K562 treated with DMSO at 1 percent for 12 hours (cell line): ENCODE measurements around the gene TFPI2. TPM values are rescaled to one million over a fixed set of nuclear protein-coding genes. Genes with fewer than 3 reads are reported as not detected.

Source experiments
- total RNA-seq: library from RNA; unstranded; fragments of 300-600 nt; gene quantifications from 2 replicates; pipeline ENCODE4 v1.2.3, GENCODE V29; 2022; ENCODE audit not compliant: insufficient read depth

Gene TFPI2, protein sequence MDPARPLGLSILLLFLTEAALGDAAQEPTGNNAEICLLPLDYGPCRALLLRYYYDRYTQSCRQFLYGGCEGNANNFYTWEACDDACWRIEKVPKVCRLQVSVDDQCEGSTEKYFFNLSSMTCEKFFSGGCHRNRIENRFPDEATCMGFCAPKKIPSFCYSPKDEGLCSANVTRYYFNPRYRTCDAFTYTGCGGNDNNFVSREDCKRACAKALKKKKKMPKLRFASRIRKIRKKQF
- total RNA-seq = not detected in 2 replicates

DNA sequence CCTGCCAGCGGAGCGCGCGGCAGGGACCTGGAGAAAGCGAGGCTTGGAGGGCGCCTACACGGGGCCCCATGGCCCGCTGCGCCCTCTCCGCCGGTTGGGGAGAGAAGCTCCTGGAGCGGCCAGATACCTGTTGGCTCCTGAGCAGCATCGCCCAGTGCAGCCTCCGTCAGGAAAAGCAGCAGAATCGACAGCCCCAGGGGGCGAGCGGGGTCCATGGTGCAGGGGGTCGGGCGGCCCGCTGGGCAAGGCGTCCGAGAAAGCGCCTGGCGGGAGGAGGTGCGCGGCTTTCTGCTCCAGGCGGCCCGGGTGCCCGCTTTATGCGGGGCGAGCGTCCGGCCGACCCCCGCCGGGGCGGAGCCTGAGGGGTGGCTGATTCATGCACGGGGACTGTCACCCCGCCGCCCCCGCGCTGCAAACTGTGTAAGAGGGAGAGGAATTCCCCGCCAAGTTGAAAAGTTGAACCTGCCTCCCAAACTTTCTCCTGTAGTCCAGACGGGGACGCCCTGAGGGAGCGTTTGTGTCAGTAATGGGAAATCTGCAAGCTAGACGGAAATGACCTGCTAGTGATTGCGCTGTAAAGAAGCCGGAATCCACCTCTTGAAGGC is at the start of gene TFPI2:
TFPI2 (minus strand) TSS at position 290 of the 605 bp plus-strand sequence; CDS start at position 215, 75 bp downstream.

DNA sequence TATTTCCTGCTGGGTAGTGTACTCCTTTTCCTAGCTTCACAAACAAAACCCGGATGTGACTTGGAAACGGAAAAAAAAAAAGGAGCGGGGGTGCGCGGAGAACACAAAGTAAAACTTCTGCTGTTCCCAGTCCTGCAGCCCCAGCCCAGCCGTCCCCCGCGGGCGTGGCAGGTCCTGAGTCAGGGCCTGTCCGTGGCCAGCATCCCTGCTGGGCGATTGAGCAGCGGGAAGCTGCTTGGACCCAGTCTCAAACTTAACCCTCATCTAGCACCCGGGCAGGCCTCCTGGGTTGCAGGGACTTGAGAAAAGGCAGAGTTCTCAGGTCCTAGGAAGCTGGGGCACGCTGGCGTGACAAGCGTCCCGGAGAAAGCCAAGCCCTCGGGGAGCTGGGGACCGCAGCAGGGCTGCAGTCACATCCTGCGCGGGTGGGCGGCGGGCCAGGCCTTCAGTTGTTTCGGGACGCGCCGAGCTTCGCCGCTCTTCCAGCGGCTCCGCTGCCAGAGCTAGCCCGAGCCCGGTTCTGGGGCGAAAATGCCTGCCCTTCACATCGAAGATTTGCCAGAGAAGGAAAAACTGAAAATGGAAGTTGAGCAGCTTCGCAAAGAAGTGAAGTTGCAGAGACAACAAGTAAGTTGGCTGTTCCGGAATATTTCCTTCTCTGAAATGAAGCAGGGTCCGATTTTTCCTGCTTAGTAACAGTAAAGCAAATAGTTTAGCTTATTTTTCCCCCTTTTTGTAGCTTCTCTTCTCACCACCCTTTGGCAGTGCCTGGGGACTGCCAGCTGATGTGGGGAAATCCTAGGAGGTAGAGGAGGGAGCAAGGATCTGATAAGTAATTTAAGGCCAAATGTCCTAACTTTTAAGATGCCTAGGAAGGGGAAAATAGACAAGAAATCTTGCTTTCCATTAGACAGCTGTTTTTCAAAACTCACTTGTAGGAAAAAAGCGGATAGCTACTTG is 31.3 kb upstream of the TFPI2 start, which contains the start of gene GNG11:
GNG11 (plus strand) TSS at position 129 of the 960 bp plus-strand sequence; CDS start at position 532, 403 bp downstream.

DNA sequence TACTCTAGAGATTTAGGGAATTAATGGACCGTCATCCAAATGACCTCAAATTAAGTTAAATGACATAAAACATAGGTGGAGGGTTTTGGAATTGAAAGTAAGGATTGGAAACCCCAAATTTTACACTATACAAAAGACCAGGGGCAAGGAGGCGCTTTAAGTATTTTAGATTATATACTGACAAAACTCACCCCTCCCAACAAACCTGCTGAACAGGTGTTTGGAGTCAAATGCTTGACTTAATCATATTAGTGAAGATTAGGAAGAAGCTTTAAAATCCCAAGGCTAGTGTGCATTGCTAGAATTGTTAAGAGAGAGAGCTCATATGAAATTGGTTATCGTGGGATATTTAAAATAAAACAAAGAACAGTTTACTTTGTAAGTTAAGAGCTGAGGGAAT is 15.7 kb upstream of the TFPI2 start, which contains the start of gene GNGT1:
GNGT1 (plus strand) TSS at position 301 of the 400 bp plus-strand sequence. CDS start 180 bp downstream, outside the sequence.

Other genes with a start within 250 kb of the TFPI2 start
- not detected in 2 replicates for gene GNGT1, start 15.8 kb upstream of the TFPI2 start, total RNA-seq
- not detected in 2 replicates for gene GNG11, start 31.0 kb upstream of the TFPI2 start, total RNA-seq
- 21.6 and 29.3 TPM in 2 replicates for gene BET1, start 113.6 kb upstream of the TFPI2 start, total RNA-seq